Stimulated activated CD8-positive, alpha-beta memory T cell treated with anti-CD3 and anti-CD28 coated beads, Interleukin-15, amount 100 ng/mL, for 4 hours (primary cell): ENCODE measurements around the gene ISY1.

Experiments
- DNase-seq, 2 donors: peaks; one replicate each; pipeline ENCODE4 v3.0.0-alpha.2; 2020; ENCODE audit warnings: low read depth in 2 of 2

Gene ISY1

DNA sequence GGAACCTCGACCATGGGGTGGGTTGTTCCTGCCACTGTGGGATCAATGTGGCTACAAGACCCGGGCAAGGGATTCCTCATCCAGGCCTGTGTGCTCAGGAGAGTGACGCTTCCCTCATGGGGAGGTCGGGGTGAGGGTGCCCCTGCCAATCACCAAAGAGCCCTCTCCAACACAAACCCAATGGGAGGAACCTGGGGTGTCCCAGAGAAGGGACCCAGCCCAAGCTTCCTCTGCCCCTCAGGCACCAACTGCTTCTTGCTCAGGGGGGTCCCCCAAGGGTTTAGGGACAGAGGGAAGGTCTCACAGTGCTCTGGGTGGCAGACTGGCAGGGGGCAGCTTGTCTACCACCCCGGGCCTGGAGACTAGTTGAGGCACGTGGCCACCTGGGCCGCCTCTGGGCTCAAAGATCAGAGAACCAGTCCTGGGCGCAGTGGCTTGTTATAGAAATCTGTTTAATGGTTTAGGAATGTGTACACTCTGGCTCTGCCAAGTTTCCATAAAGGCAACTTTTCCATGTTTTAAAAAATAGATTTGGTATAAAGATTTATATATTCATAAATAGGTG, 73.6 kb downstream of the ISY1 start:
- DNase-seq: no peak

DNA sequence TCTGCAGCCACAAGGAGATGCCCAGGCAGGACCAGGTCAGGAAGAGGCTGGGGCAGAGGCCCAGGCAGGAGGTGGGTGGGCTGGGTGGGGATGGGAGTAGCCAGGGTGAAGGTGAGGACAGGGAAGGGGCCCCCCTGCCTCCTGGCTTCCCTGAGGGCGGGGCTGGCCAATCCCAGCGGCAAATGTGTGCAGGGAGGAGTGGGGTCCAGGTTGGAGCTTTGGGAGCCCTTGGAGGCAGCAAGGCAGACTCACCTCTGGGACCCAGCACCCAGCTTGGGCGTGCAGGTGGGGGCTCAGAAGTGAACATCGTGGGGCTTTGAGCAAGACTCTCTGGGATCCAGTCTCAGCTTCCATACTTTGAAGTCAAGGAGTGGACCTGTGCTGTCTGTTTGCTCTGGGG, 75.0 kb downstream of the ISY1 start:
- DNase-seq: no peak

DNA sequence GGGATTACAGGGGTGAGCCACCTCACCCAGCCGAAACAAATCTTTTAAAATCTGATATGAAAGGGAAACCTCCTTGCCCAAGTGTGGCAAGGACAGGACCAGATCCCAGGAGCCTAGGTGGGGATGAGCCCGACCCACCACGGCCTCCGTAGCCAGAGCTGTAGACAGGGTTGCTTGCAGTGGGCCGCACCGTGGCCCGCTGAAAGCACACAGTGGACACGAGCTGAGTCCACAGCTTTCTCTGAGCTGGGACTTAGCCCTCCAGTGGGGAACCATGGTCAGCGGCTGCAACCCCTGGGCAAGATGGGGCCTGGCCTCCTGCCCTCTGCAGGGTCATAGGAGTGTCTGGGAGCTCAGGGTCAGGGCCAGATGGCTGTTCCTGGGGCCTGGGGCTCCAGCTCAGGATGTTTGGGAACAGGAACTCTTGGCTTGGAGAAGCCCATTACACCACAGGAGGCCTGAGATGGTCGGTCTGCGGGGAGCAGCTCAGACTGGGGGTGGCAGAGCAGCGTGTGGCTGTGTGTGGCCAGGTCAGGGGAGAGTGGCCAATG, 75.6 kb downstream of the ISY1 start:
- DNase-seq: no peak

DNA sequence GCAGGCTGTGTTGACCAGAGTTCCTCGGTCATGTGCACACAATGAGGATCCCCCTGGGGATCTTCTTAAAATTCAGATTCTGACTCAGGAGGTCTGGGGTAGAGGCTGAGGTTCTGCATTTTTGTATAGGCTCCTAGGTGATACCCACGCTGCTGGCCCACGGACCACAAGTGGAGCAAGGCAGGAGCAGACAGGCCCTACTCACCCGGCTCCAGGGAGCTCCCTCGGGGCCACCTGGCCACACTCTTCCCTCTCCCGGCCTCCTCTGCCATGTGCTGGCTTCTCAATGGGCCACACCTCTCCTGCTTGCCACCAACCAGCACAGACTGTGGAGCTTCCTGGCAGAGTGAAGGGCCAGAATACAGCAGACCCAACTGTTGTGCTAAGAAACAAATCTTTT, 76.4 kb downstream of the ISY1 start:
- DNase-seq: no peak

DNA sequence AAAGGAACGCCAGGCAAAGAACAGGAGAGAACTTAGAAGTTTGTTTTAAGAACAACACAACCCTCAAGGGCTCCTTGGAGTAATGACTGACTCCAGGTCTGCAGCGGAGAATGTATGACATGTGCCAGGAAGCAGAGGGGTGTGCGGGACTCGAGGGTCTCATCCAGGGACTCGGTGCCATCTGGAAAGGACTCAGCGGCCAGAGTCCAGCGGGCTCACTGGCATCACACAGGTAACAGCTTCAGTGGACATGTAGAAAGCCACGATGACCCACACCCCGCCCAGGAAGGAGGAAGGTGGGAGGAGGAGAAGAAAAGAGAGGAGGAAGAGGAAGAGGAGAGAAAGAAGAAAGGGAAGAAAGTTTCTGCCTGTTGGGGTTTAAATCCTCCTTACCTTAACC, 78.8 kb downstream of the ISY1 start:
- no peak for DNase-seq

DNA sequence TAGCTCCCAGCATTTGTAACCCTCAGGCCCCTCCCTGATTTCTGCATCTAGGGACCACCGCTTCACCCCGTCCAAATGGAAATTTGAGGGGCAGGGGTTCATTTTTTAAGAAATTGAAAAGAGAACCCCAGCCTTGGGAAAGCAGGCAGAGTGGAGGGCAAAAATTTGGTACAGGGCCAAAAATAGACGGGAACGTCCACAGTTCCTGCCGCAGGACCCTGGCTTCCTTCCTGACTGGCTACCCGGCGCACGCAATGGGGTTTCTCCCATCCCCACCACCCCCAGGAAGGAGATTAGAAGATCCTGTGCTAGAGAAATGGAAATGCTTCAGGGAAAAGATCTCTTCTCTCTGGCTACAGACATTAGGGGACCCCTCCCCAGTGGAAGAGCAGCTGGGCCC, 79.4 kb downstream of the ISY1 start:
- no peak for DNase-seq

DNA sequence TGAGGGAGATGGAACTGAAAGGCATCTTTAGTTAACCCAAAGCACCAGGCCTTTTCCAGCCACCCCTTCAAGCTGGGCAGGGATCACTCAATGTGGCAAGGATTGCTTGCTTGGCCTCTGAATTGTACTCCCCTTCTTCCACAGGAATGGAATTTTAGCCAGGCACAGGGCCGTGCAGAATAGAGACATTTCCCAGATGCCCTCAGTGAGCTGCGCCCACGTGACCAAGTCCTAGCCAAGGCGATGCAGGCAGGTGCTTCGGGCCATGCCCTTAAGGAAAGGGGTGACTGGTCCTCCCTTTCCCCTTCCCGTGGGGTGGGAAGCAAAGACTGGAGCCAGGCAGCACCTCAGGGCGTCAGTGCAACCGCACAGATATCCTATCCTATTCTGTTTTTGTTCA, 82.4 kb downstream of the ISY1 start:
- DNase-seq: no peak
